ENCODE measurements around the gene AIRE. TPM values are rescaled to one million over a fixed set of nuclear protein-coding genes. Genes with fewer than 3 reads are reported as not detected.
A peak's percentile ranks its signal among the peaks of the same experiment; 100 is the strongest.

The AIRE gene
- total and polyA plus RNA-seq, 2 donors from 2014 or later: 0.09 to 0.25 TPM

DNA sequence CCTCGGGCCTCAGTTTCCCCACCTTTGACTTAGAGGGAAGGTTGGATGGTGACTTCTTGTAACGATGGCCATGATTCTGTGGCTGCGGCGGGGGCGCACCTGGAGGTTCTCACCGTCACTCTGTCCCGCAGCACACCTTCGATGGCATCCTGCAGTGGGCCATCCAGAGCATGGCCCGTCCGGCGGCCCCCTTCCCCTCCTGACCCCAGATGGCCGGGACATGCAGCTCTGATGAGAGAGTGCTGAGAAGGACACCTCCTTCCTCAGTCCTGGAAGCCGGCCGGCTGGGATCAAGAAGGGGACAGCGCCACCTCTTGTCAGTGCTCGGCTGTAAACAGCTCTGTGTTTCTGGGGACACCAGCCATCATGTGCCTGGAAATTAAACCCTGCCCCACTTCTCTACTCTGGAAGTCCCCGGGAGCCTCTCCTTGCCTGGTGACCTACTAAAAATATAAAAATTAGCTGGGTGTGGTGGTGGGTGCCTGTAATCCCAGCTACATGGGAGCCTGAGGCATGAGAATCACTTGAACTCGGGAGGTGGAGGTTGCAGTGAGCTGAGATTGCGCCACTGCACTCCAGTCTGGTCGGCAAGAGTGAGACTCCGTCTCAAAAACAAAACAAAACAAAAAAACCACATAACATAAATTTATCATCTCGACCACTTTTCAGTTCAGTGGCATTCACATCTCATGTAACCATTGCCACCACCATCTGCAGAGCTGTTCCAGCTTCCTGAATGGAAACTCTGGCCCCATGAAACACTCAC, 12.0 kb downstream of the AIRE start:
- no peak overlapping the region for H3K9ac ChIP-seq (ENCODE audit: low read length in 3 of 3)
- peak; percentile 90 to 95 (median 92) for DNase-seq
- intact Hi-C loops (cut with DNase I): no loop called here
- H3K4me3 ChIP-seq (ENCODE audit: low read length in 3 of 3): no peak overlapping the region
- peak; percentile 92 for TF ChIP-seq CTCF (IDR thresholded peaks at IDR 0.05; ENCODE audit: borderline replicate concordance, extremely low read depth, insufficient read depth)
- no peaks in the 10 kb centered on the region for H3K9me3 ChIP-seq (ENCODE audit: control insufficient read depth in 2 of 3, insufficient read depth in 1 of 3, low read length in 3 of 3)
- H3K36me3 ChIP-seq (ENCODE audit: control insufficient read depth in 2 of 3, insufficient read depth in 3 of 3, low read length in 3 of 3): no peaks in the 10 kb centered on the region
- peaks cover 0 to 36% (median 7%) of the 10 kb centered on the region in 3 donors for H3K4me1 ChIP-seq (ENCODE audit: control insufficient read depth in 2 of 3, insufficient read depth in 2 of 3, low read depth in 1 of 3, low read length in 3 of 3)
- H3K27ac ChIP-seq (ENCODE audit: low read depth in 2 of 2, low read length in 2 of 2): no peak overlapping the region
- H3K27me3 ChIP-seq (ENCODE audit: control insufficient read depth, insufficient read depth, low read length): no peaks in the 10 kb centered on the region
- FAIRE-seq: no peak

- DNase-seq (no peak), FAIRE-seq (no peak)
- Histone ChIP-seq H3K9me3 (ENCODE audit: control insufficient read depth in 2 of 3, insufficient read depth in 1 of 3, low read length in 3 of 3) (no peaks in the 10 kb centered on the region), H3K36me3 (ENCODE audit: control insufficient read depth in 2 of 3, insufficient read depth in 3 of 3, low read length in 3 of 3) (no peaks in the 10 kb centered on the region), H3K27me3 (ENCODE audit: control insufficient read depth, insufficient read depth, low read length) (no peaks in the 10 kb centered on the region), H3K9ac (ENCODE audit: low read length in 3 of 3) (no peak overlapping the region), H3K4me1 (ENCODE audit: control insufficient read depth in 2 of 3, insufficient read depth in 2 of 3, low read depth in 1 of 3, low read length in 3 of 3) (peaks cover 0 to 36% (median 9%) of the 10 kb centered on the region in 3 donors), H3K4me3 (ENCODE audit: low read length in 3 of 3) (no peak overlapping the region), H3K27ac (ENCODE audit: low read depth in 2 of 2, low read length in 2 of 2) (no peak overlapping the region)
- intact Hi-C loops (cut with DNase I): no loop called here
- no peak for TF ChIP-seq CTCF (IDR thresholded peaks at IDR 0.05; ENCODE audit: borderline replicate concordance, extremely low read depth, insufficient read depth)
Observed at GRCh38 chr21:44298301-44298700, 12.6 kb downstream of the AIRE start.

- H3K9me3 ChIP-seq (ENCODE audit: control insufficient read depth in 2 of 3, insufficient read depth in 1 of 3, low read length in 3 of 3): no peaks in the 10 kb centered on the region
- peak overlapping the region; percentile 96 to 98 for H3K27ac ChIP-seq (ENCODE audit: low read depth in 2 of 2, low read length in 2 of 2)
- intact Hi-C loops (cut with DNase I): no loop called here
- H3K4me1 ChIP-seq (ENCODE audit: control insufficient read depth in 2 of 3, insufficient read depth in 2 of 3, low read depth in 1 of 3, low read length in 3 of 3): peaks cover 0 to 38% (median 12%) of the 10 kb centered on the region in 3 donors
- H3K4me3 ChIP-seq (ENCODE audit: low read length in 3 of 3): peak overlapping the region; percentile 30 to 53 (median 53)
- FAIRE-seq: no peak
- no peaks in the 10 kb centered on the region for H3K27me3 ChIP-seq (ENCODE audit: control insufficient read depth, insufficient read depth, low read length)
- H3K9ac ChIP-seq (ENCODE audit: low read length in 3 of 3): peak overlapping the region in 2 of 3 donors; percentile 34 to 77
- no peaks in the 10 kb centered on the region for H3K36me3 ChIP-seq (ENCODE audit: control insufficient read depth in 2 of 3, insufficient read depth in 3 of 3, low read length in 3 of 3)
- no peak for TF ChIP-seq CTCF (IDR thresholded peaks at IDR 0.05; ENCODE audit: borderline replicate concordance, extremely low read depth, insufficient read depth)
- peak in 1 of 5 donors; percentile 41 for DNase-seq
Observed at GRCh38 chr21:44299085-44299457, 13.4 kb downstream of the AIRE start.
